ENCODE data around the gene ARHGAP25. TPM values are rescaled to one million over a fixed set of nuclear protein-coding genes. Genes with fewer than 3 reads are reported as not detected.

ARHGAP25 gene
- total RNA-seq, 4 donors from 2014 or later, result 4.0 to 11.7 (median 6.9) TPM

DNA sequence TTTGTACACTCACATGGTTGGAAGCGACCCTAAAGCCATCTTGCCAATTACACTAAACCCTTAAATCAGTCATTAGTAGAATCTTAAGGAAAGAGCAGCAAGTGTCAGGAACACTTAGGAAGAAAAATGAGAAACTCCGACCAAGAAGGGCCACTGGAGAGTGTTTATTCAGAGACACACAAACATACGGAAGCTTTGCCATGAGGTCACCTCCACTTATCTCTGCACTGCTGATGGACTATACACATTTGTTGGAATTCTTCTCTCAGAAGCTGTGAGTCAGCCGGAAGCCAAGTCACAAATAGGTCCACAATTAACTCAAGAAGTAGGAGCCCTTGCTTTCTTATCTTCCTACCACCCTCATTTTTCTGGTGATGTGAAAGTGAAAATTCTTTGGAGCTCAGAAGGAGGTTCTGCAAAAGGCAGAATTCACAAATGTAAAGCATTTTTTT is 115.0 kb downstream of the ARHGAP25 start:
- 54 to 59% methylated on average over 4 of the region's 4 CpGs for WGBS, 2 donors
- intact Hi-C loops (cut with DNase I), result no loop called here
- no peak for DNase-seq

DNA sequence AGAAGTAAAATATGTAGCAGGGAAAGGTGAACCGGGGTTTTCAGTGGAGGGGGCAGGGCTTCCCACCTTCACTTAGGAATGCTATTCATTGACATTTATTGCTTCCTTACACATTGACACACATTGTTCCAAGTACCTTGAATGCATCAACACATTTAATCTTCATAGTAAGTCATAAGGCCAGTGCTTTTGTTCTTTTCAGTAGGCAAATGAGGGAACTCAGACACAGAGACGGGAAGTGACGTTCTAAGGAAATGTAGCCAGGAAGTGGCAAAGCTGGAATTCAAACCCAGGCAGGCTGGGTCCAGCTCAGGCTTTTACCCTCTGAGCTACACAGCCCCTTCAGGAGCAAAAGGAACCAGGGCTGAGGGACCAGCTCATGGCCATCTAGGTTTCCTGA is 115.9 kb downstream of the ARHGAP25 start:
- Histone ChIP-seq H3K27ac (no peak overlapping the region), H3K4me1 (no peaks in the 10 kb centered on the region), H3K36me3 (no peaks in the 10 kb centered on the region), H3K27me3 (no peaks in the 10 kb centered on the region), H3K4me3 (replicated peaks in 1 of 3) (no peak overlapping the region), H3K9me3 (no peaks in the 10 kb centered on the region)
- TF ChIP-seq, protein P1, sequence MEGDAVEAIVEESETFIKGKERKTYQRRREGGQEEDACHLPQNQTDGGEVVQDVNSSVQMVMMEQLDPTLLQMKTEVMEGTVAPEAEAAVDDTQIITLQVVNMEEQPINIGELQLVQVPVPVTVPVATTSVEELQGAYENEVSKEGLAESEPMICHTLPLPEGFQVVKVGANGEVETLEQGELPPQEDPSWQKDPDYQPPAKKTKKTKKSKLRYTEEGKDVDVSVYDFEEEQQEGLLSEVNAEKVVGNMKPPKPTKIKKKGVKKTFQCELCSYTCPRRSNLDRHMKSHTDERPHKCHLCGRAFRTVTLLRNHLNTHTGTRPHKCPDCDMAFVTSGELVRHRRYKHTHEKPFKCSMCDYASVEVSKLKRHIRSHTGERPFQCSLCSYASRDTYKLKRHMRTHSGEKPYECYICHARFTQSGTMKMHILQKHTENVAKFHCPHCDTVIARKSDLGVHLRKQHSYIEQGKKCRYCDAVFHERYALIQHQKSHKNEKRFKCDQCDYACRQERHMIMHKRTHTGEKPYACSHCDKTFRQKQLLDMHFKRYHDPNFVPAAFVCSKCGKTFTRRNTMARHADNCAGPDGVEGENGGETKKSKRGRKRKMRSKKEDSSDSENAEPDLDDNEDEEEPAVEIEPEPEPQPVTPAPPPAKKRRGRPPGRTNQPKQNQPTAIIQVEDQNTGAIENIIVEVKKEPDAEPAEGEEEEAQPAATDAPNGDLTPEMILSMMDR (IDR thresholded peaks at IDR 0.05), result no peak
- TF ChIP-seq POLR2A (IDR thresholded peaks at IDR 0.05), result no peak
- WGBS, 2 donors, result 87 to 90% methylated on average over 3 of the region's 3 CpGs
- intact Hi-C loops (cut with DNase I), result no loop called here
- no peak for DNase-seq

More for the DNA sequence above, 115.0 kb downstream of the ARHGAP25 start:
- Histone ChIP-seq H3K27me3 (no peaks in the 10 kb centered on the region), H3K27ac (no peak overlapping the region), H3K36me3 (no peaks in the 10 kb centered on the region), H3K4me3 (replicated peaks in 1 of 3) (no peak overlapping the region), H3K4me1 (no peaks in the 10 kb centered on the region), H3K9me3 (no peaks in the 10 kb centered on the region)
- TF ChIP-seq POLR2A (IDR thresholded peaks at IDR 0.05), result no peak
- TF ChIP-seq, protein P1 (IDR thresholded peaks at IDR 0.05), result no peak

DNA sequence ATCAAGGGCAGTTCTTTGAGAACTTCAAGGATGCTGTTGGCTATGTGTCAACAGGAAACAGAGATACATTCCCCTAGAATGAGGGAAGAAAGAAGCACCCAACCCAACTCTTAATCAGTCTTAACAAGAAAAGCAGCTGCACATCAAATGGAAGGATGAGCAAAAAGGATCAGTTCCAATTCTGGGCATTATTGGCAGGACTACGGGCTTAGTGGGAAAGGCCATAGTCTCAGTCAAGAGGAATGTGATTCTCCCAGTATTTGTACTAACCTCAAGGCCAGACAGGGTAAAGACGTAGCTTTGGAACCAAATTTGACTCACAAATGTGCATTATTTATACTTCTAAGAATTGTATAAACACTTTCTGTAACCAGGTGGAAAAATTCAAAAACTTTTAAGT is 118.4 kb downstream of the ARHGAP25 start:
- TF ChIP-seq POLR2A (IDR thresholded peaks at IDR 0.05), result no peak
- no peaks in the 10 kb centered on the region for H3K4me1 ChIP-seq
- DNase-seq, result no peak
- intact Hi-C loops (cut with DNase I), result no loop called here
- no peak overlapping the region for H3K4me3 ChIP-seq (replicated peaks in 1 of 3)
- H3K27ac ChIP-seq, result no peak overlapping the region
- 87 to 94% methylated on average over 2 of the region's 2 CpGs for WGBS, 2 donors
- H3K36me3 ChIP-seq, result no peaks in the 10 kb centered on the region
- H3K27me3 ChIP-seq, result no peaks in the 10 kb centered on the region
- H3K9me3 ChIP-seq, result no peaks in the 10 kb centered on the region

DNA sequence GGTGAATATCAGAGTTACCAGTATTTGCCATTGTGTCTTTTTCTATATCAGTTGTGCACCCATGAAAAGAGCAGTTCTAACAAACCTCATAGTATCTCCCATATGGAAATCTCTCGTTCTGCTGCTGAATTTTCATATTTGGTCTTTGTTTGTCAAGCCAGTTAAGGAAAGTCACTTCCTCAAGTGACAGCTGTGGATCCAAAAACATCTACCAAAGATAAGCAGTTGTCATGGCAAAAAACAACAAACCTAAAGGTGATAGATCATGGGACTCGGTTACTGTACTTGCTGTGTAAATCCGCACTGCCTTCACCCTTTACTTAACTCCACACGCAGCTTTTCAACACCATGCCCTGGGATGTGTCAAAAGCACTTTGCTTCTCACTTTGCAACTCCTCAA is 119.3 kb downstream of the ARHGAP25 start:
- Histone ChIP-seq H3K36me3 (no peaks in the 10 kb centered on the region), H3K4me1 (no peaks in the 10 kb centered on the region), H3K27ac (no peak overlapping the region), H3K4me3 (replicated peaks in 1 of 3) (no peak overlapping the region), H3K27me3 (no peaks in the 10 kb centered on the region), H3K9me3 (no peaks in the 10 kb centered on the region)
- WGBS, 2 donors, result 82% methylated on average over 4 of the region's 4 CpGs
- TF ChIP-seq, protein P1 (IDR thresholded peaks at IDR 0.05), result no peak
- TF ChIP-seq POLR2A (IDR thresholded peaks at IDR 0.05), result no peak
- intact Hi-C loops (cut with DNase I), result no loop called here
- no peak for DNase-seq

DNA sequence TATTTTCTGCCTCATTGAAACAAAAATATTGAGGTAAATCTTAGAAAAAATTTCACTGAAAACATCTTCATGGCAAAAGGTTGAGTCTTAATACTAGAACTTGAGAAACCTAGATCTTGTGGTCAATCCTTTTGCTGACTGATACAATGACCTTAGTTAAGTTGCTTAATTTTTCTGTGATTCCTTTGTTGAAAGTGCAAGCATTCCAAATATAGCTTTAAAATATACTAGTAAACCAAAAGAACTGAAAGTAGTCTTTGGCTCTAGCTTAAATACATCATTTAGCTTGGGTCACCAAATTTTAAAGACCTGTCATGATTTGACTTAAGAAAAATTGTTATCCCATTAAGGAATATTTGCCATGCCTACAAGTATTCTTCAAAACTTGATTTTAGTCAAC is 119.9 kb downstream of the ARHGAP25 start:
- intact Hi-C loops (cut with DNase I), result no loop called here
- Histone ChIP-seq H3K27ac (no peak overlapping the region), H3K4me1 (no peaks in the 10 kb centered on the region), H3K4me3 (replicated peaks in 1 of 3) (no peak overlapping the region), H3K27me3 (no peaks in the 10 kb centered on the region), H3K9me3 (no peaks in the 10 kb centered on the region), H3K36me3 (no peaks in the 10 kb centered on the region)
- TF ChIP-seq, protein P1 (IDR thresholded peaks at IDR 0.05), result no peak
- TF ChIP-seq POLR2A (IDR thresholded peaks at IDR 0.05), result no peak
- DNase-seq, result no peak

DNA sequence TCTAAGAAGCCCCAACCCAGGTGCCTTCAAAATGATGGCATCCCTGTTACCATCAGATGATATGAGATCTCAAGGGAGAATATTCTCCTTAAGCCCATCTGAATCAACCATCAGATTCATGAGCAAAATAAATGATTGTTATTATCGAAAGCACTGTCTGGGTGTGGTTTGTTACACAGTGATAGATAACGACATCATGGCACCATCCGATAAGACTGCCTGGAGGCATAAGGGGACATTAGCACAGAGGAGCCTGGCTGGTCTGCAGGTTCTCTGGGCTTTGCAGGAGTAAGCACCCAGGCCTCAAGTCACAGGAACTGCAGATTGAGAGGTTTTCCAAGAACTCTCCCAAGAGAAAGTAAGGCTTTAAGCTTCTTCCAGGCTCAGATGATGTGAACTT is 120.9 kb downstream of the ARHGAP25 start:
- intact Hi-C loops (cut with DNase I), result no loop called here
- H3K27me3 ChIP-seq, result no peaks in the 10 kb centered on the region
- WGBS, 2 donors, result 94% methylated on average over 3 of the region's 3 CpGs

More for the DNA sequence above, 120.9 kb downstream of the ARHGAP25 start:
- Histone ChIP-seq H3K4me1 (no peaks in the 10 kb centered on the region), H3K4me3 (replicated peaks in 1 of 3) (no peak overlapping the region), H3K9me3 (no peaks in the 10 kb centered on the region), H3K27ac (no peak overlapping the region), H3K36me3 (no peaks in the 10 kb centered on the region)
- DNase-seq, result no peak
- TF ChIP-seq POLR2A (IDR thresholded peaks at IDR 0.05), result no peak
- TF ChIP-seq, protein P1 (IDR thresholded peaks at IDR 0.05), result no peak

Measured in thyroid gland (tissue), 4 donors.